ENCODE results near the gene AHRR.
A peak's percentile ranks its signal among the peaks of the same experiment; 100 is the strongest.

Gene AHRR

DNA sequence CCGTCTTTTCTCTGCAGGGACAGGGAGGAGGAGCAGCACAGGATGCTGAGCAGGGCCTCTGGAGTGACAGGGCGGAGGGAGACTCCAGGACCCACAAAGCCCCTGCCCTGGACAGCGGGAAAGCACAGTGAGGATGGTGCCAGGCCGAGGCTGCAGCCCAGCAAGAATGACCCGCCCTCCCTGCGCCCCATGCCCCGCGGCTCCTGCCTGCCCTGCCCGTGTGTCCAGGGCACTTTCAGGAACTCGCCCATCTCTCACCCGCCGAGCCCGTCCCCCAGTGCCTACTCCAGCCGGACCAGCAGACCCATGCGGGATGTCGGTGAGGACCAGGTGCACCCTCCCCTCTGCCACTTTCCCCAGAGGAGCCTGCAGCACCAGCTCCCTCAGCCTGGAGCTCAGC lies 112.3 kb downstream of the AHRR start:
- no peak overlapping the region for H3K27ac ChIP-seq
- TF ChIP-seq, protein P1, sequence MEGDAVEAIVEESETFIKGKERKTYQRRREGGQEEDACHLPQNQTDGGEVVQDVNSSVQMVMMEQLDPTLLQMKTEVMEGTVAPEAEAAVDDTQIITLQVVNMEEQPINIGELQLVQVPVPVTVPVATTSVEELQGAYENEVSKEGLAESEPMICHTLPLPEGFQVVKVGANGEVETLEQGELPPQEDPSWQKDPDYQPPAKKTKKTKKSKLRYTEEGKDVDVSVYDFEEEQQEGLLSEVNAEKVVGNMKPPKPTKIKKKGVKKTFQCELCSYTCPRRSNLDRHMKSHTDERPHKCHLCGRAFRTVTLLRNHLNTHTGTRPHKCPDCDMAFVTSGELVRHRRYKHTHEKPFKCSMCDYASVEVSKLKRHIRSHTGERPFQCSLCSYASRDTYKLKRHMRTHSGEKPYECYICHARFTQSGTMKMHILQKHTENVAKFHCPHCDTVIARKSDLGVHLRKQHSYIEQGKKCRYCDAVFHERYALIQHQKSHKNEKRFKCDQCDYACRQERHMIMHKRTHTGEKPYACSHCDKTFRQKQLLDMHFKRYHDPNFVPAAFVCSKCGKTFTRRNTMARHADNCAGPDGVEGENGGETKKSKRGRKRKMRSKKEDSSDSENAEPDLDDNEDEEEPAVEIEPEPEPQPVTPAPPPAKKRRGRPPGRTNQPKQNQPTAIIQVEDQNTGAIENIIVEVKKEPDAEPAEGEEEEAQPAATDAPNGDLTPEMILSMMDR (conservative IDR thresholded peaks at IDR 0.05), result no peak

DNA sequence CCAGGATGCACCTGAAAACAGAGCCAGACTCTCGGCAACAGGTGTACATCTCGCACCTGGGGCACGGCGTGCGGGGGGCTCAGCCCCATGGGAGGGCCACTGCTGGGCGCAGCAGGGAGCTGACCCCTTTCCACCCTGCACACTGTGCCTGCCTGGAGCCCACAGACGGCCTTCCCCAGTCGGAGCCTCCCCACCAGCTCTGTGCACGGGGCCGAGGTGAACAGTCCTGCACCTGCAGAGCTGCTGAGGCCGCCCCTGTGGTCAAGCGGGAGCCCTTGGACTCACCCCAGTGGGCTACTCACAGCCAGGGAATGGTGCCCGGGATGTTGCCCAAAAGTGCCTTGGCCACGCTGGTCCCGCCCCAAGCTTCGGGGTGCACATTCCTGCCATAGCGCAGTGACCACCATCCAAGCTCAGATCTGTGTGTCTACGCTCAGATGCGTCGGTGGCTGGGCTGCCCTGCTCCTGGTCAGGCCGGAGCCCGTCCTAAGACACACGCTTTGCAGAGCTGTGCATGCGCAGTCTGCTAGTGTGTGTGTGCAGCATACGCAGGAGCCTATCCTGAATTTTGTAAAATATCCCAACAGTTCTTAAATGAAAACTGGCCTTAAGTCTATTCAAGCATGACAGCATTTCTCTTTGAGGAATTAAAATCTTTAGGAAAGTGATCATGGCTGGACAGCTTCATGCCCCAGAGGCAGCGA lies 113.1 kb downstream of the AHRR start:
- TF ChIP-seq, protein P1 (conservative IDR thresholded peaks at IDR 0.05), result no peak
- H3K27ac ChIP-seq, result no peak overlapping the region

DNA sequence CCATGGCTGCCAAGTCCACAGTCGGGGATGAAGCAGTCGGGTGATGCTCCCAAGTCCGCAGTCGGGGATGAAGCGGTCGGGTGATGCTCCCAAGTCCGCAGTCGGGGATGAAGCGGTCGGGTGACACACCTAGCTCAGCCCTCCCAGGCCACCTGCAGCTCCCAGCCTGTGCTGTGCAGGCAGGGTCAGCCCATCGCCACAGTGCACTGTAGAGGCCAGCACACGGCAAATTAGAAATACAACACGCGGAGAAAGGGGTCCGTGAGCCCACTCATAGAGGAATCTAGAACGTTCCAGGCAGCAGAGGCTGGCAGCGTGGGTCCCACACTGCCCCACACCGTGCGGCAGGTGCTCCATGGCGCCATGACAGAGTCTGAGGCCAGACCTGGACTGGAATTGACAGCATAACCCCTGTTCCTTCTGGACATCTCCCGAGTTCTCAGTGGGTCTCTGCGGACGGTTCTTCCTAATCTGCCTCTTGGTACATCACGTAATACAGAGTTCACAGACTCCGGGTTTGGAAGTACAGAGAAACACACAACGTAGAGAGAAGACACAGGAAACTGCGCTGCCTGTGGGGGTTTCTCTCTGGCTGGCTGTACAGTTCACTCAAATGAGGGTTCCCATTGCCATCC lies 113.8 kb downstream of the AHRR start:
- TF ChIP-seq, protein P1 (conservative IDR thresholded peaks at IDR 0.05), result no peak
- no peak overlapping the region for H3K27ac ChIP-seq

DNA sequence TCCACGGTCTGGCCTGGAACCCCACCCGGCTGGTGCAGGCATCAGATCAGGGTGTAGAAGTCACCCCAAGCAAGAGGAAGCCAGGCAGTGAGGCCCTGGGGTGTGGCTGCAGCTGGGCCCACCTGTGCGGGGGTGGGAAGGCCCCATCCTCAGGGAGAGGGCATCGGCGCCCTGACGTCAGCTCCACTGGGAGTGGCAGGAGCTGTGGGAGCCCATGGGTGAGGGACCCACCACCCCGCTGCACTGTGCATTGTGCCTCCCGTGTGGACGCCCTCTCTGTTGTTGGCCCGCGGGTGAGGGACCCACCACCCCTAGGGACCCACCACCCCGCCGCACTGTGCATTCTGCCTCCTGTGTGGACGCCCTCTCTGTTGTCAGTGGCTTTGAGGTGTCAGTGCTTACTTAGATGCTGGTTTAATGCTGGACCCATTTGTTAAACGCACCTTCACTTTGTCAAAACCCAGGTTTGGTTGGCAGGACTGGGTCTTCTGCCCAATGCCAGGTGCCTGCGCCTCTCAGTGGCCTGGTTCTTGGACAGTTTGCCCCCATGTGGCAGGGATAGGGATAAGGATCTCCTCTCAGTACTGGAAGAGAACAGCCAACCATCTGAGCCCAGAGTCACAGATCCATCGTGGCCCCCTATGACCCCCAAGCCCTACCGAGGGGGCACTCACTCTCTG lies 114.6 kb downstream of the AHRR start:
- TF ChIP-seq, protein P1 (conservative IDR thresholded peaks at IDR 0.05), result peak; percentile 70
- no peak overlapping the region for H3K27ac ChIP-seq

DNA sequence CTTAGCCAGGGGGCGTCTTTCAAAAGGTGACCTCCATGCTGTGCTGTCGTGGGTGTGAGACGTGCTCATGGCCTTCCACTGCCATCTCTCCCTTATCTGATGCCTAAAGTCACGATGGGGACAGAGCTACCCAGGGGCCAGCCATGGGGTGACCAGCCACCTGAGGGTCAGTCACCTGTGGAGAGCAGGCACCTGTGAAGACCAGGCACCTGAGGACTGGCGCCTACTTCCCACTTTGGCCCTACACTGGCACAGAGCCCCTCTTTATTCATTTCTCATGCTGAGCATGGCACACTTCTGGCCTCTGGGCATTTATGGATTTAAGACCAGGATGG lies 115.1 kb downstream of the AHRR start:
- H3K27ac ChIP-seq, result no peak overlapping the region
- TF ChIP-seq, protein P1 (conservative IDR thresholded peaks at IDR 0.05), result peak; percentile 41

DNA sequence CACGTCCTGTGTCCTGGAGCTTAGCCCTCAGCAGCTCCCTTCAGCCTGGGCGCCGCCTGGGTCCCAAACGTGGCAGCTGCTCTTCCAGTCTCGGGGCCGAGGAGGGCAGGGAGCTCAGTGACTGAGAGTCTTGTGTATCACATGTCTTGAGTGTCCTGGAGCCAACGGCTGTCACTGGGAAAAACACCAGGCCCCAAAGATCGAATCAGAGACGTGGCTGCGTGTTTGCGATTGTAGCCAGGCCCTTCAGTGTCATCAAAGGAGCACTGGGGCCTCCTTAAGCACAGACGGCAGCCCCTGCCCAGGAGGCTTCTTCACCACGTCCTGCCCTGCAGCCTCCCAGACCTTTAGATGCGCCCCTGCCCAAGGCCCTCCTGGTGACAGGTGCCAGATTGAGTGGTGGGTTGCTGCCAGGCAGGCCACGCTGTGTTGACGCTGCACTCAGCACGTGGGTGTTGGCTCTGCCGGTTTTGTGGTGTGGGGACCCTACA lies 115.8 kb downstream of the AHRR start:
- TF ChIP-seq, protein P1 (conservative IDR thresholded peaks at IDR 0.05), result no peak
- H3K27ac ChIP-seq, result no peak overlapping the region

DNA sequence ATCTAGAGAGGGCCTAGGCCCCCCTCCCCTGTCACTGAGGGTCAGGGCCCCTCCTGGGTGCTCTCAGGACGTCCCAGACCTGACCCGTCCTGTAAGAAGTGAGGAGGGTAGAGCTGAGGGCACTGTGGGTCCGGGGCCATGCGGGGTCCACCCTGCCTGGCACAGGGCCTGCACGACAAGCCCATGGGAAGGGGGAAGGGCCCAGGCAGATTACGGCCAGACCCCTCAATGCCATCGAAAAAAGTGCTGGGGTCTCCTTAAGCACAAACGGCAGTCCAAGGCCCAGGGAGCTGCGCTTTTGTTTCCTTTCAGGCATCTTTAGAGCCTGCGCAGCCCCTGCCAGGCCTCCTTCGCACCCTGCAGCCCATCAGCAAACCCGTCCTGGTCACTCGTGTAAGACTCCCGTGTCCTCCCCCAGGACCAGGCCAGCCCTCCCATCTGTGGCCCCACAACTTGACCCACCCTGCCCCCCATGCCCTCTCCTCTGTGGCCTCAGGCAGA lies 117.0 kb downstream of the AHRR start:
- H3K27ac ChIP-seq, result no peak overlapping the region
- TF ChIP-seq, protein P1 (conservative IDR thresholded peaks at IDR 0.05), result no peak
